MCF 10A (cell line): ENCODE data around the gene CORO7. TPM values are rescaled to one million over a fixed set of nuclear protein-coding genes. Genes with fewer than 3 reads are reported as not detected.

ENCODE experiments used
- BruUV-seq: library from RNA; stranded (reverse); fragments of 400-500 nt; replicated peaks from 2 replicates; lab custom pipeline; 2021; lab: Mats Ljungman, UMichigan
- CTCF ChIA-PET: fragments of 300-600 bp; sonication (Branson Sonifier 250); formaldehyde crosslinking; extraction: SDS; loops from one replicate; lab custom pipeline; 2021; ENCODE audit warnings: antibody characterized with exemption, inconsistent platforms; lab: Yijun Ruan, JAX
- POLR2A ChIA-PET: fragments of 300-600, 350-650 bp; sonication (Branson Sonifier 250); formaldehyde crosslinking; extraction: SDS; loops from one replicate; lab custom pipeline; 2020; ENCODE audit warnings: antibody characterized with exemption, inconsistent platforms; lab: Yijun Ruan, JAX
- DNase-seq: peaks from one replicate; pipeline ENCODE4 v3.0.0-alpha.2; 2018; ENCODE audit not compliant: unreplicated experiment
- H3K27ac Mint-ChIP-seq: one replicate; pipeline ENCODE4 v1.8.0; 2022; ENCODE audit warnings: mild to moderate bottlenecking, low read depth, mixed read lengths; ENCODE audit not compliant: unreplicated experiment
- H3K27me3 Mint-ChIP-seq: one replicate; pipeline ENCODE4 v1.8.0; 2022; ENCODE audit warnings: mixed read lengths; ENCODE audit not compliant: insufficient read depth, unreplicated experiment
- H3K36me3 Mint-ChIP-seq: one replicate; pipeline ENCODE4 v1.8.0; 2022; ENCODE audit warnings: mild to moderate bottlenecking, moderate library complexity, mixed read lengths; ENCODE audit not compliant: insufficient read depth, unreplicated experiment
- H3K4me1 Mint-ChIP-seq: one replicate; pipeline ENCODE4 v1.8.0; 2022; ENCODE audit warnings: mixed read lengths; ENCODE audit not compliant: insufficient read depth, unreplicated experiment
- H3K4me3 Mint-ChIP-seq: one replicate; pipeline ENCODE4 v1.8.0; 2022; ENCODE audit warnings: mild to moderate bottlenecking, moderate library complexity, mixed read lengths; ENCODE audit not compliant: unreplicated experiment
- H3K9me3 Mint-ChIP-seq: one replicate; pipeline ENCODE4 v1.8.0; 2022; ENCODE audit warnings: mixed read lengths; ENCODE audit not compliant: unreplicated experiment
- CTCF ChIP-seq: fragments of 200-600 bp; IDR thresholded peaks from one replicate; pipeline ENCODE4 v1.8.0; 2022; ENCODE audit warnings: antibody characterized with exemption, mild to moderate bottlenecking; ENCODE audit not compliant: unreplicated experiment
- intact Hi-C: fragments of 100-400 bp; cut with micrococcal nuclease; formaldehyde crosslinking; loops from 2 replicates; pipeline ENCODE4 v1.14.1; 2022
- total RNA-seq: library from RNA; stranded (reverse); gene quantifications from 2 replicates; pipeline ENCODE4 v1.2.3, GENCODE V29; 2022

The CORO7 gene
- total RNA-seq, 1 experiment from 2014 or later = 20.3 TPM

GRCh38 chr16:4320571-4321137 lies 95.7 kb downstream of the CORO7 start:
- H3K27ac Mint-ChIP-seq = no peak overlapping the region
- TF ChIP-seq CTCF = no peak
- BruUV-seq = no TSS peak
- DNase-seq = no peak
- POLR2A ChIA-PET = no interaction called here
- H3K27me3 Mint-ChIP-seq = no peaks in the 10 kb centered on the region
- no peak overlapping the region for H3K4me3 Mint-ChIP-seq
- intact Hi-C loops = no loop called here
- CTCF ChIA-PET = interaction anchor here (1.0 to 1.4 kb wide), 5 partner anchors 11 to 66 kb away, joined by 3 to 8 read pairs (median 3); no protein-coding TSS in a partner anchor
- peaks cover 9% of the 10 kb centered on the region for H3K36me3 Mint-ChIP-seq
- H3K9me3 Mint-ChIP-seq = no peaks in the 10 kb centered on the region
- peaks cover 5% of the 10 kb centered on the region for H3K4me1 Mint-ChIP-seq

- CTCF ChIA-PET = interaction anchor here (0.6 to 1.4 kb wide), 5 partner anchors 12 to 1299 kb away, joined by 3 to 8 read pairs (median 4); no protein-coding TSS in a partner anchor
- DNase-seq = no peak
These were observed 96.7 kb downstream of the CORO7 start for GRCh38 chr16:4319454-4320421.

GRCh38 chr16:4318967-4319366 lies 97.4 kb downstream of the CORO7 start:
- no peaks in the 10 kb centered on the region for H3K9me3 Mint-ChIP-seq
- peak overlapping the region; percentile 68 for H3K4me3 Mint-ChIP-seq
- DNase-seq = no peak
- H3K27me3 Mint-ChIP-seq = no peaks in the 10 kb centered on the region
- TF ChIP-seq CTCF = no peak
- ChIA-PET CTCF (interaction anchor here (0.6 to 1.9 kb wide), 5 partner anchors 33 to 1298 kb away, joined by 3 to 5 read pairs (median 4); no protein-coding TSS in a partner anchor), POLR2A (interaction anchor here (0.6 kb wide), 1 partner anchor 46 kb away, joined by 3 read pairs; the partner anchor contains the start of gene TFAP4)
- intact Hi-C loops = no loop called here
- no peak overlapping the region for H3K27ac Mint-ChIP-seq
- H3K36me3 Mint-ChIP-seq = peaks cover 9% of the 10 kb centered on the region
- no TSS peak for BruUV-seq
- peaks cover 6% of the 10 kb centered on the region for H3K4me1 Mint-ChIP-seq

More at GRCh38 chr16:4319454-4320421, 96.7 kb downstream of the CORO7 start:
- Mint-ChIP-seq H3K27me3 (no peaks in the 10 kb centered on the region), H3K4me3 (no peak overlapping the region), H3K27ac (no peak overlapping the region), H3K9me3 (no peaks in the 10 kb centered on the region), H3K4me1 (peaks cover 8% of the 10 kb centered on the region), H3K36me3 (peaks cover 9% of the 10 kb centered on the region)
- intact Hi-C loops = no loop called here
- POLR2A ChIA-PET = no interaction called here
- no TSS peak for BruUV-seq
- no peak for TF ChIP-seq CTCF
